Central memory CD4-positive, alpha-beta T cell (primary cell): ENCODE results near the gene SCAMP4.
A peak's percentile ranks its signal among the peaks of the same experiment; 100 is the strongest.

Experiments used
- DNase-seq: peaks from one replicate; pipeline ENCODE4 v3.0.0; 2022
- total RNA-seq, 3 experiments: gene quantifications; one replicate each; lab custom pipeline; 2026; lab: John Stamatoyannopoulos, UW

Gene SCAMP4
- 12.1 to 19.4 (median 15.2) reads per million in 3 experiments for total RNA-seq

DNA sequence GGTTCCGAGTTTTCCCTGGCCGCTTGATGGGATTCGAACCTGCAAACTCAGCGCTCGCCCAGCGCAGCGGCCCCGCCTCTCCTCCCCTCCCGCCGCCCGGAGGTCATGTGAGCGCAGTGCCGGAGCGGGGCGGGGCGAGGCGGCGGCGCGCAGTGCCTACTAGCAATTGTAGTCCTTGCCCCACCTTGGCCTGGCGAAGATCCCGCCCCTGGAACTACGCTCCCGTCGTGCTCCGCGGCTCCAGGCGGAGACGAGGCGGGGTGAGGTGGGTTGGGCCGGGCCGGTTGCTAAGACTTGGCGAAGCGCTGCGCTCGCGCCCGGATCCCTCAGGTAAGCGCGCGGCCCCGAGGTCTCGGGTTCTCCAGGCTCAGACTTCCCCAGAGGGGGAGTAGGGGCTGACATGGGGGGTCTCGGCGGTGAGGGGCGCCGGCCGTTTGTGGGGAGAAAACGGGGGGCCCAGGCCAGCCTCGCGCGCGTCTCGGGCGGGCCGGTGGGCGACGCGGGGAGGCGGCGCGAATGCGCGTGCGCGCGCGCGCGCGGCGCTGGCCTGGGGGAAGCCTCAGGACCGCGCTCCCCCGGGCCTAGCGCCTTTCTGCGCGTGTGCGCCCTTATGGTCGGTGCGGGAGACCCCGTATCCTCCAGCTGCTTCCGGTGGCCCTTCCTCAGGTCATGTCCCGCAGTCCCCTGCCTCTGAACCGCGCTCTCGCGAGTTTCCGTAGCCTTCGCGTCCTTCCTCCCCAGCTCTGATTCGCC, at the start of gene SCAMP4, which contains the start of gene ADAT3:
Gene SCAMP4 (plus strand): TSS at position 290 of the 753 bp plus-strand sequence. CDS start 9,621 bp downstream, outside the sequence.
Gene ADAT3 (plus strand): TSS at position 290 of the 753 bp plus-strand sequence. CDS start 6,649 bp downstream, outside the sequence.
- DNase-seq: peak; percentile 97

GRCh38 chr19:1855828-1856255, 49.4 kb upstream of the SCAMP4 start:
- DNase-seq: peak; percentile 31

- no peak for DNase-seq
These were observed 48.9 kb upstream of the SCAMP4 start for GRCh38 chr19:1856345-1856697.

DNA sequence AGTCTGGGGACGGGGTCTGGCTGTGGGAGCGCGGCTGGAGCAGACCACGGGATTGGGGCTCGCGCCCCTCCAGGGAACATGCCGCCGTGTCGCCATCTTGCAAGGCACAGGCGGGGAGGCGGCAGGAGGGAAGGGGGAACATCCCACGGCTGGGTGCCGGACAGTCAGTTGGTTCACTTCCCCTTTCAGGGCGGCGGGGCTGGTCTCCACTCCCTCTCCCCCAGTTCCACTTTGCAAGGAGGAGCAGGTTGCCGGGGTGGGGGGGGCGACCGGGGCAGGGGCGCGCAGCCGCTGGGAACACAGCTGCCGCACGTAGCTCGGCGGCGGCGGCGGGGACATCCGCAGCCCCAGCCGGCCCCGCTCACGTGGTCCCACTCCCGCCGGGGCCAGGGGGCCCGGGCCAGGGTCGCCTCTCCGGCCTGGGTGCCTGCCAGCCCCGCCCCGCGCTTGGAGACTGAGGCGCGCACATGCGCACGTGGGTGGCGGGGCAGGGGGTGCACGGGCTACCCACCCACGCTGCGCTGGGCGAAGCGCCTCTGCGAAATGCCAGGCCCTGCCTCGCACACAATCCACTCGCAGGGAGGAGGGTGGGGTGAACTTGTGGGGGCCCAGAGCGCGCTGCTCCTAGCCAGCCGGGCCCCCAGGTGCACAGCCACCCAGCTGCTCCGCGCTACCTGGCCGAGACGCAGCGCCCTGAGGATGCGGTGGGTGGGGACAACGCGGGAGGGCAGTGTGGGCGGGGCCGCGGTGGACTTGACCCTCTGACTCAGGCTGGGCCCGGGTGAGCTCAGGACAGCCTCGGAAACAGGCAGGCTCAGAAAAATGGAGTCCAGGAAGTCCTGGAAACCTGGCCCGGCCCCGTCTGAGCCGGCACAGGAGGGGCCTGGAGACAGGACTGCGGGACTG, 48.2 kb upstream of the SCAMP4 start:
- DNase-seq: peak; percentile 39

- DNase-seq: no peak
These were observed 47.4 kb upstream of the SCAMP4 start for GRCh38 chr19:1857648-1858326.

- DNase-seq: no peak
These were observed 46.7 kb upstream of the SCAMP4 start for GRCh38 chr19:1858412-1859081.

- DNase-seq: no peak
These were observed 45.8 kb upstream of the SCAMP4 start for GRCh38 chr19:1859331-1859781.

DNA sequence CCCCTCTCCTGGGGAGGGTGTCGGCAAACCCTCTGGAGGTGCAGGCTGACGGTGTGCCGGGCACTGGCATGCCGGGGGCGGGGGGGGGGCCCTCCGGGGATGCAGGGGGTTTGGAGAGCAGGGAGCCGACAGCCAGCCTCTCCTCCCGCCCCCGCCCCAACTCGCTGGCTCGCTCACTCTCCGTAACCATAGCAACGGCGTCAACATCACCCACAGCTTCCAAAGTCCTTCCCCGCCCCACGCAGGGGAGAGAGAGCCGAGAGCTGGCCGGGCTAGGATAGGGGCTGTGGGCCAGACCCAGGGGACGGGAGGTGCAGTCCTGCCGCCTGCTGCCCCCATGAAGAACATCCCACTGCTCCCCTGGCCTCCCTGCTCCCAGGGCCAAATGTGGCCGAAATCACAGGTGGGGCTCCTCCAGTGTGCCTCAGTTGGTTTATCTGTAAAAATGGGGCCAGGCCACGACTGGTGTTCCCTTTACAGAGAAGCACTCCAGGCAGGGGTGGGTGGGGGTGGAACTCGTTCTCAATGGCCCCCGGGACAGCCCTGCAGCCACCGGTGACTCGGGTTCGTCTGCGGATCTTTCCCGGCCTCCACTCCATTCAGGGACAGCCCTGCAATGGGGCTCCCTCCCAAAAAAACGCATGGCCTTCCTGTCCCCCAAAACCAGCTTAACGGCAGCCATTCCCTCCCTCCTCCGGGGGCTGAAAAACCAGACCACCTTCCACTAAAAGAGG, 45.0 kb upstream of the SCAMP4 start:
- peak; percentile 73 for DNase-seq

DNA sequence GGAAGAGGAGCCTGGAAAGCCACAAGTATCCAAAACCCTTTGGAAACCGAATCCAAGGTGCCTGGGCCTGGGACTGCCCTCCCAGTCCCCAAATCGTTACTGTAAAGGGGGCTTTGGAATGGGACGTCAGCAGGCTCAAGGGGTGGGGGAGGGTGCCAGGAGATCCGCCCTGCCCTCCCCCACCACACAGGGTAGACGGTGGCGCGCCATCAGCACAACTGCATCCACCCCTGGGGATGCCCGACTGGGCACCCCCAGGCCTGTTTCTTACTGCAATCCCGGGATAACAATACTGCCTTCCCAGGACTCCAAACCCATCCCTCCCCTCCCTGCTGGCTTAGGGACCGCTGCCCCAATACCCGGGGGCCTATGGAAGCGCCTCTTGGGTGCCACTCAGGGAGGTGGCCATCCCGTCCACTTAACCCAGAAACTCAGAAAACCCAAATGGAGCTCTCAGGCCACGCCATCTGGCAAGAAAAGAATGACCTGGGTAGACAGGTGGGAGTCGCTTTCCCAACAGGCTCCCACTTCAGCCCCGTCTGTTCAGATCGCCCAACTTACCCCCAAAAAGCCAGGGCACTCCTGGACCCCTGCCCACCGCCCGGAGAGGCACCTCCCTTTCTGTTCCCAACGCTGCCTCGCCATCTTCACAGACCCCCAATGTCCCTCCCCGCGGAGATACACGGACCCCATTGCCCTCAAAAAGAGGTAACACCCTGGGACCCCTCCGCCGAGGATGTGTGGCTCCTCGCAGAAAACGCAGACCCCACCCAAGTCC, 44.2 kb upstream of the SCAMP4 start:
- DNase-seq: no peak

- no peak for DNase-seq
These were observed 43.6 kb upstream of the SCAMP4 start for GRCh38 chr19:1861599-1862031.

DNA sequence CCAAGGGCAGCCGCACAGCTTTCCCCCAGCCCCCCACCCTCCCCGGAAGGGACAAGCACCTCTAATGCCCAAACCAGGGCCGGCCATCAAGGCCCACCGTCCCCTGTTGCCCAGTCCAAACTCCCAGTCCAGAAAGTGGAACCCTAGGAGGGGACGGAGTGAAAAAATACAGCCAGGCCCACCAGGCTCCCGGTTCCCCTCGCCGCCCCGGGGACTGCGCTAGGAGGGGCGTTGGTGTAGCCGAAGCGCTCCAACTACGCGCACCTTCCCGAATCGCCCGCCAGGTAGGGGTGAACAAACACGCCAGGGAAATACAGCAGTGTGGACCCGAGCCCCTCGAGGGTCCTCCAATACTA, 43.2 kb upstream of the SCAMP4 start:
- DNase-seq: no peak

DNA sequence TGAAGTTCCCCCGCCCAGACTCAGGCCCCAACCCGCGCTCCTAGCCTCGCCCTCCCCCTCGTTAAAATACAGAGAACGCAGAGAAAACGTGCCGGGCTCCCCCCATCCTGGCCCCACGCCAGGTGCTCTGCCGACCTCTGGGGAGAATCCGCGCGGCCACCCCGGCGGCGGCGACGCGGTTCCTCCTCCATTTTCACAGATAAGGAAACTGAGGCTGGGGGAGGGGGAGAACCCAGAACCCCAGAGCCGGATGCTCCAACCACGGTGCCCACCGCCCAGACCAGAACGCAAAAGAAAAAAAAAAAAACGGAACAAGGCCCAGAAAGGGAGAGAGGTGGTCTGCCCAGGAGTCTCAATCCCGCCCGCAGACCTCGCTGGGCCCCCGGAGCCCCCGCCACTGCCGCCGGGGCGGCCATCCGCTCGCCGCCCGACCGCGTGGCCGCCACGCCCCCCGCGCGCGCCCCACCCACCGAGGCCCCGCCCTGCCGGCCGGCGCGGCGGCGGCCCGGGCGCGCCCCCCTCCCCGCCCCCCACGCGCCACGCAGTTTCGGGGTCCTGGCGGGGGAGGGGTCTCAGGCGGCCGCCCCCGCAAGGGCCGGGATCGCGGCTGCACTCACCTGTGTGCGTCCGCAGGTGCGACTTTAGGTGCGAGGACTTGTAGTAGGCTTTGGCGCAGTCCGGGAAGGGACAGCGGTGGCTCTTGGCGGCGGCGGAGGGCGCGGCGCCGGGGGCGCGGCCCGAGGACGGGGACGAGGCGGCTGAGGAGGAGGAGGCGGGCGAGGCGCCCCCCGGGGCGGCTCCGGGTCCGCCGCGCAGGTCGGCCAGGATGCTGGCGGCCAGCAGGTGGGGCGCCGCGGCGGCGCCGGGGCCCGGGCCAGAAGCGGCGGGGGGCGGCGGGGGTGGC, 42.5 kb upstream of the SCAMP4 start:
- DNase-seq: peak; percentile 63

DNA sequence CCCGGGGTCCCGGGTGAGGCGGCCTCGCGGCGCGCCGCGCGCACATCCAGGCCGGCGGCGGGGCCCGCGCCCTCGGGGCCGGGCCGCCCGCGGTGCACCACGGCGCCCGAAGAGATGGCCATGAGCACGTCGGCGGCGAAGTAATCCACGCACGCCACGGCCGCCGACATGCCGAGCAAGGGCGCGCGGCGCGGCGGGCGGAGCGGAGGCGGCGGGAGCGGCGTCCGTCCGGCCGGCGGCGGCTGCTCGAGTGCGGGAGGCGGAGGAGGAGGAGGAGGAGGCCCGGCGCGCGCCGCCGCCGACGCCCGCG, 41.9 kb upstream of the SCAMP4 start, which contains the start of gene KLF16:
Gene KLF16 (minus strand): TSS at position 252 of the 310 bp plus-strand sequence. CDS start 82 bp downstream, at position 170.
- no peak for DNase-seq

DNA sequence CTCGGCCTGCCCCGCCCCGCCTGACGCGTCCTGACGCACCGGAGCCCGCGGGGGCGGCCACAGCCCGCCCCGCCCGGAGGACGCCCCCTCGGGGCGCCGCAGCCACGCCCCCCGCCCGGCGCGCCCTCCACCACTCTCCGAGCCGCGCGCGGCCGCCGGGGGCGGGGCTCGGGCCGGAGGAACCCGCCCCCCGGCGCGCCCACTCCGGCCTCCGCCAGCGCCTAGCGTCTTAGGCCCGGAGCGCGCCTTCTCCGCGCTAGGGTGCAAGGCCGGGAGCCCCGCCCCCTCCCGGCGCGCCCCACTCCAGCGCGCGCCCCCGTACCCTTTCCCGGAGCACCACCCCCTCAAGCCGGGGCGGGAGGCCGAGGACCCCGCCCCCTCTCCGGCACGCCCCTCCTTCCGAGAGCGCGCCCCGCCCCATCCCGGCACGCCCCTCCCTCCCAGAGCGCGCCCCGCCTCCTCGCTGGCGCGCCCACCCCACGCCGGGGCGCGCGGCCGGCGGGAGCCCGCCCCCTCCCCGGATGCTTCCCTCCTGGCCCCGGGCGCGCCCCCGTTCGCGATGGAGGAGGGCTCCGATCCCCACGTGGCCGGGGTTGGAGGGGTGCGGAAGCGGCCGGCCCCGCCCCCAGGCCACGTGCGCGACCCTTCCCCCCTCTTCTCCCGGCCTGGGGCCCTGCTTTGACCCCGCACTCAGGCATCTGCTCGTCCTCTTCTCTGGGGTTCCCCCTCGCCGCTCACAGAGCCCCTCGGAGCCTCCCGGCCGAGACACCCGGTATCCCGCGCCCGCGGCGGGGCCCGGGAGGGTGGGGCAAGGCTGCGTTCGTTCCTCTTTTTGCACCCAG, 41.3 kb upstream of the SCAMP4 start:
- DNase-seq: peak; percentile 93

- peak; percentile 31 for DNase-seq
These were observed 40.6 kb upstream of the SCAMP4 start for GRCh38 chr19:1864480-1865171.

DNA sequence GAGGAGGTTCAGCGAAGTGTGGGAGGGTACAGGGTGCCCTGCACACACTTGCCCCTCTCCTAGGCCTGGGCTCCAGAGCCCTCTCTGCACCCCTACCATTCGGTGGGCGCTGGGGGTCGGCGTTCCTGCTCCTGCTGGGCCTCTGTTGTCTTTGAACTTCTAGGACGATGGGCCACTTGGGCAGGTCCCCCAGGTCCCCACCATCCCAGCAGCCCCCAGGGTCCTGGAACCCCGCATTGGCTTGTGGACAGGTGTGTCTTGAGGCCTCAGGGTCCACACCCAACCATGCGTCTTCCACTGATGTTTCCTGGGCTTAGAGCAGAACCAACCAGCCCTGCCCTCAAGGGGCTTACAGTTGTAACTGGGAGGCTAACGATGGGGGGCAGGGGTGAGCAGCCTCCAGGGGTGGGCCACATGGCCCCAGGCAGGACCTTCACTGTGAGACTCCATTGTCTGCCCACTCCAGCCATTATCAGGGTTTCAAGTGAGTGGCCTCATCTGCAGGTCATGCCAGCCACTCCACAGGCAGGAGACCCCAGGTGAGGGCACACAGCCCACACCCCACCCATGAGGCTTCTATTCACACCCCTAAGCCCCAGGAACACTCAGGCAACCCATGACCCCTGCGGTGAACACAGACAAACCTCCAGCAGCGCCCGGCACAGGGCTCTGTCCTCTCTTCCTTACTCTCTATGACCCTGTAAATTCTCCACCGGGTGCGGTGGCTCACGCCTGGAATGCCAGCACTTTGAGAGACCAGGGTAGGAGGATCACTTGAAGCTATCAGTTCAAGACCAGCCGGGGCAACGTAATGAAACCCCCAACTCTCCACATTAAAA, 39.8 kb upstream of the SCAMP4 start:
- DNase-seq: no peak

DNA sequence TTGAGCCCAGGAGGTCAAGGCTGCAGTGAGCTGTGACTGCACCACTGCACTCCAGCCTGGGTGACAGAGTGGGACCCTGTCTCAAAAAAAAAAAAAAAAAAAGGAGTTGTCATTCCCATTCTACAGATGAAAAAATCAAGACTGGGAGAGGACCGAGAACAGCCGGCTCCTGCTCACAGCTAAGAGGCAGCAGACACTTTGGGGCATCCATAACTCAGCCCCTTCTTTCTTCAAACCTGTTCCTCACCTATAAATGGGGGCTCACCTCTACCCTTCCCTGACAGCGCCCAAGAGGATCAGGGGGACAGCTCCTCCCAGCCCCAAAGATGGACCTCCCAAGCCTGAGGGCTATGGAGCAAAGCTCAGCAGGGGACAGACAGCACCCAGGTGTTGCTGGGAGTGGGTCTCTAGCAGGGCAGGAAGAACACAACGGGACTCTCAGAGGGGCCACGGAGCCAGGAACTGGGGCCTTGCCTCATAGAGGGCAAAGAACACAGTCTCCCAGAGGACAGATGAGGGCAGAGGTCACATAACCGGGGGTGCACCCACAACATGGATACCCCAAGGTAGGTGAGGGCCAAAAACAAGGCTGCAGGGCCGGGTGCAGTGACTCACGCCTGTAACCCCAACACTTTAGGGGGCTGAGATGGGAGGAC, 38.4 kb upstream of the SCAMP4 start:
- DNase-seq: no peak
